Neural cell (in vitro differentiated cells): ENCODE results near the gene HSBP1. TPM values are rescaled to one million over a fixed set of nuclear protein-coding genes. Genes with fewer than 3 reads are reported as not detected.

Experiments
- H2AFZ ChIP-seq: fragments of 200-600, 300-800 bp; sonication (generic), shearing (Covaris generic); 2 replicates; pipeline ENCODE4 v1.6.0; 2014; ENCODE audit warnings: low read depth, mild to moderate bottlenecking, antibody characterized with exemption, low read length, moderate library complexity
- H3F3A ChIP-seq: fragments of 200-600 bp; shearing (Covaris generic); 2 replicates; pipeline ENCODE4 v1.6.1; 2016; ENCODE audit warnings: mild to moderate bottlenecking, moderate library complexity, mixed read lengths, antibody characterized with exemption, low read length; ENCODE audit not compliant: insufficient read depth, poor library complexity, severe bottlenecking
- H3K27ac ChIP-seq: fragments of 200-600, 300-800 bp; sonication (generic), shearing (Covaris generic); 2 replicates; pipeline ENCODE4 v1.5.1; 2014; ENCODE audit warnings: mild to moderate bottlenecking, low read length, moderate library complexity
- H3K27me3 ChIP-seq: fragments of 300-800, 200-600 bp; sonication (generic), shearing (Covaris generic); 2 replicates; pipeline ENCODE4 v1.6.0; 2014; ENCODE audit warnings: mild to moderate bottlenecking, low read depth, low read length, moderate library complexity; ENCODE audit not compliant: insufficient read depth
- H3K36me3 ChIP-seq: fragments of 300-800, 200-600 bp; sonication (generic), shearing (Covaris generic); 2 replicates; pipeline ENCODE4 v1.5.1; 2014; ENCODE audit warnings: mild to moderate bottlenecking, antibody characterized with exemption, low read length, moderate library complexity; ENCODE audit not compliant: insufficient read depth
- H3K4me2 ChIP-seq: fragments of 300-800, 200-600 bp; sonication (generic), shearing (Covaris generic); 2 replicates; pipeline ENCODE4 v1.6.0; 2014; ENCODE audit warnings: mild to moderate bottlenecking, low read length
- H3K4me3 ChIP-seq: fragments of 300-800, 200-600 bp; sonication (generic), shearing (Covaris generic); 2 replicates; pipeline ENCODE4 v1.5.1; 2014; ENCODE audit warnings: mild to moderate bottlenecking, low read length, moderate library complexity
- H3K79me2 ChIP-seq: fragments of 200-600 bp; shearing (Covaris generic); replicated peaks from 2 replicates; pipeline ENCODE4 v1.6.0; 2014; ENCODE audit warnings: mild to moderate bottlenecking, low read length, moderate library complexity; ENCODE audit not compliant: insufficient read depth
- H3K9ac ChIP-seq: fragments of 300-800, 200-600 bp; sonication (generic), shearing (Covaris generic); 2 replicates; pipeline ENCODE4 v1.6.1; 2016; ENCODE audit warnings: mild to moderate bottlenecking, low read length, mixed read lengths
- H3K9me2 ChIP-seq: fragments of 200-600 bp; shearing (Covaris generic); 2 replicates; pipeline ENCODE4 v1.6.1; 2016; ENCODE audit warnings: mild to moderate bottlenecking, low read length, mixed read lengths; ENCODE audit not compliant: insufficient read depth
- H3K9me3 ChIP-seq: fragments of 200-600, 300-800 bp; sonication (generic), shearing (Covaris generic); 2 replicates; pipeline ENCODE4 v1.6.1; 2016; ENCODE audit warnings: mild to moderate bottlenecking, mixed run types, low read length, moderate library complexity, mixed read lengths
- H4K20me1 ChIP-seq: fragments of 200-600 bp; shearing (Covaris generic); 2 replicates; pipeline ENCODE4 v1.6.1; 2016; ENCODE audit warnings: mild to moderate bottlenecking, mixed run types; ENCODE audit not compliant: insufficient read depth
- EP300 ChIP-seq: fragments of 450-650 bp; conservative IDR thresholded peaks from 2 replicates; pipeline ENCODE4 v1.6.1; 2014; ENCODE audit warnings: antibody characterized with exemption, mild to moderate bottlenecking, moderate library complexity; ENCODE audit not compliant: poor library complexity, severe bottlenecking
- EZH2 ChIP-seq: fragments of 200-600, 300-800 bp; shearing (Covaris generic), sonication (generic); IDR thresholded peaks from 2 replicates; pipeline ENCODE4 v1.6.1; 2014; ENCODE audit warnings: antibody characterized with exemption, low read length, borderline replicate concordance, mild to moderate bottlenecking; ENCODE audit not compliant: insufficient read depth, poor library complexity, severe bottlenecking
- MXI1 ChIP-seq: fragments of 450-650 bp; conservative IDR thresholded peaks from 2 replicates; pipeline ENCODE4 v1.6.1; 2014; ENCODE audit warnings: antibody characterized with exemption, mild to moderate bottlenecking; ENCODE audit not compliant: poor library complexity, severe bottlenecking
- POLR2AphosphoS5 ChIP-seq: IDR thresholded peaks from 2 replicates; pipeline ENCODE4 v1.6.1; 2012
- RAD21 ChIP-seq: fragments of 450-650 bp; conservative IDR thresholded peaks from 2 replicates; pipeline ENCODE4 v1.6.1; 2014; ENCODE audit warnings: antibody characterized with exemption, mild to moderate bottlenecking, moderate library complexity
- SMC3 ChIP-seq: fragments of 450-650 bp; conservative IDR thresholded peaks from 2 replicates; pipeline ENCODE4 v1.6.1; 2014; ENCODE audit warnings: antibody characterized with exemption, mild to moderate bottlenecking, moderate library complexity; ENCODE audit not compliant: poor library complexity
- TAF1 ChIP-seq: IDR thresholded peaks from 2 replicates; pipeline ENCODE4 v1.6.1; 2012; ENCODE audit warnings: low read depth
- polyA plus RNA-seq: library from polyadenylated mRNA; depleted of rRNA; stranded (reverse); fragments of >200 nt; gene quantifications from 2 replicates; pipeline ENCODE4 v1.2.3, GENCODE V29; 2014
- TF ChIP-seq, protein P1 (sequence below): IDR thresholded peaks from 2 replicates; pipeline ENCODE4 v1.6.1; 2012; ENCODE audit warnings: borderline replicate concordance
- TF ChIP-seq, protein P2 (sequence below): fragments of 450-650 bp; IDR thresholded peaks from 2 replicates; pipeline ENCODE4 v1.5.1; 2014; ENCODE audit warnings: antibody characterized with exemption, mild to moderate bottlenecking, moderate library complexity; ENCODE audit not compliant: poor library complexity, severe bottlenecking

HSBP1 gene
- polyA plus RNA-seq, 1 donor from 2014 or later, result 158 TPM

DNA sequence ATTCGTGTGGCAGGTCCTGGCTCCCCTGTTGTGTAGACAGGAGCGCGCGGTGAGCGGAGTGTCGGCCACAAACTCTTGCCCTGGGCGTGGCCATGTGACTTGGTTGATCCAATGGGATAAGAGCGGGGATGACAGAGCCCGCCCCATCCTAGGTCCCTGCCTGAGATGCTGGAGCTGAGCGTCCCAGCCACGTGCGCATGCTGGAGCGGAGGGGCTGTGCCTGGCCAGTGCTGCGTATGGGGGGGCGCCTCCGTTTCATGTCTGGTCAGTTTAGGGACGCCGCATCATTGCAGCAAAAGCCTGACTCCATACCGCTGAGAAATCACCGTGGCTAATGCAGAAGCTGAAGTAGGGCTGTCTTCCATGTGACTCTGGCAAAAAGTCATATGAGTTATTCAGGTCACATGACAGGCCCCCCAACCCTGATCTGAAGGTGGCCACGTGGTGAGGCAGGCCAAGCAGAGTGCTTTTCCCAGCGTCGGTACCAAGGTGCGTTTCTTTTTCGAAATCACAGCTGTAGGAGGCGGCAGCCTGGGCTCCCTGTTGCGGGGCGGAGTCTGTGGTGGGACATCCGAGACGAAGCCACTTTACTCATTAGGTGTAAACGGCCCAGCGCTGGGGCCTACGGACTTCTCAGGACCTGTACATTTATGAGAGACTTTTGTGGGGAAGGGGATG lies 22.5 kb downstream of the HSBP1 start:
- Histone ChIP-seq H3K4me3 (no peak overlapping the region), H3K9ac (no peak overlapping the region), H3K27ac (no peak overlapping the region), H3F3A (no peaks in the 10 kb centered on the region), H3K79me2 (no peaks in the 10 kb centered on the region), H3K9me3 (no peaks in the 10 kb centered on the region), H4K20me1 (no peaks in the 10 kb centered on the region), H3K27me3 (no peaks in the 10 kb centered on the region), H3K4me2 (no peak overlapping the region), H3K9me2 (no peaks in the 10 kb centered on the region), H3K36me3 (no peaks in the 10 kb centered on the region), H2AFZ (no peak overlapping the region)
- no peak for TF ChIP-seq TAF1

DNA sequence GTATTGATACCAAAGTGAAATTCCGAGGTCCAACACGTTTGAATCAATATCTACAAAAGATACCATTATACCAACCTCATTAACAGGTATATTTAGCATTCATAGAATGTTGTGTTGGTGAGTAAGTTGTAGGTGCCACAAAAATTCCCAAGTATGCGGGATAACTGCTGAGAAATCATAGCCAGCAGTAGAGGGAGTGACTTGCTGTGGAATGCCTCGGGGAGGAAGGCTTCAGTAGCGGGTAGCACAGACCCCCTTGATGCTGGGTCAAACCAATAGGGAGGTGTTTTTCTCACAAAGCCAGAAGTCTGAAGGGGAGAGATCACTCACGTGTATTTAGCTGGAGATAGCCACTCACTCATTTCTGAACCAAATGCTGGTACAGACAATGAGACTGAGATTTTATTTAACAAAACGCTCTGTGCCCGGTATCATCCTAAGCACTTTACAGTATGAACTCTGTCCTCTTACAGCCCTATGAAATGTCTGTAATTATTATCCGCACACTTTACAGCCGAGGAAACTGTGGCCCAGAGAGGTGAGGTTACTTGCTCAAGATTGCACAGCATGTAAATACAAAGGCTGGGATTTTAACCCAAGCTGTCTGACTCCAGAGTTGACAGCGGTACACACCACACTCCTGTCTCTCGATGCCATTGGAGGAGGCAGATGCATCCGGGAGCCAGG lies 23.1 kb downstream of the HSBP1 start:
- Histone ChIP-seq H2AFZ (no peak overlapping the region), H3K9me3 (no peaks in the 10 kb centered on the region), H3K36me3 (no peaks in the 10 kb centered on the region), H3F3A (no peaks in the 10 kb centered on the region), H3K9me2 (no peaks in the 10 kb centered on the region), H3K4me3 (no peak overlapping the region), H4K20me1 (no peaks in the 10 kb centered on the region), H3K9ac (no peak overlapping the region), H3K4me2 (no peak overlapping the region), H3K79me2 (no peaks in the 10 kb centered on the region), H3K27ac (no peak overlapping the region), H3K27me3 (no peaks in the 10 kb centered on the region)
- no peak for TF ChIP-seq EZH2
- TF ChIP-seq POLR2AphosphoS5, result no peak
- TF ChIP-seq, protein P1, sequence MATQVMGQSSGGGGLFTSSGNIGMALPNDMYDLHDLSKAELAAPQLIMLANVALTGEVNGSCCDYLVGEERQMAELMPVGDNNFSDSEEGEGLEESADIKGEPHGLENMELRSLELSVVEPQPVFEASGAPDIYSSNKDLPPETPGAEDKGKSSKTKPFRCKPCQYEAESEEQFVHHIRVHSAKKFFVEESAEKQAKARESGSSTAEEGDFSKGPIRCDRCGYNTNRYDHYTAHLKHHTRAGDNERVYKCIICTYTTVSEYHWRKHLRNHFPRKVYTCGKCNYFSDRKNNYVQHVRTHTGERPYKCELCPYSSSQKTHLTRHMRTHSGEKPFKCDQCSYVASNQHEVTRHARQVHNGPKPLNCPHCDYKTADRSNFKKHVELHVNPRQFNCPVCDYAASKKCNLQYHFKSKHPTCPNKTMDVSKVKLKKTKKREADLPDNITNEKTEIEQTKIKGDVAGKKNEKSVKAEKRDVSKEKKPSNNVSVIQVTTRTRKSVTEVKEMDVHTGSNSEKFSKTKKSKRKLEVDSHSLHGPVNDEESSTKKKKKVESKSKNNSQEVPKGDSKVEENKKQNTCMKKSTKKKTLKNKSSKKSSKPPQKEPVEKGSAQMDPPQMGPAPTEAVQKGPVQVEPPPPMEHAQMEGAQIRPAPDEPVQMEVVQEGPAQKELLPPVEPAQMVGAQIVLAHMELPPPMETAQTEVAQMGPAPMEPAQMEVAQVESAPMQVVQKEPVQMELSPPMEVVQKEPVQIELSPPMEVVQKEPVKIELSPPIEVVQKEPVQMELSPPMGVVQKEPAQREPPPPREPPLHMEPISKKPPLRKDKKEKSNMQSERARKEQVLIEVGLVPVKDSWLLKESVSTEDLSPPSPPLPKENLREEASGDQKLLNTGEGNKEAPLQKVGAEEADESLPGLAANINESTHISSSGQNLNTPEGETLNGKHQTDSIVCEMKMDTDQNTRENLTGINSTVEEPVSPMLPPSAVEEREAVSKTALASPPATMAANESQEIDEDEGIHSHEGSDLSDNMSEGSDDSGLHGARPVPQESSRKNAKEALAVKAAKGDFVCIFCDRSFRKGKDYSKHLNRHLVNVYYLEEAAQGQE, result no peak
- TF ChIP-seq RAD21, result no peak
- TF ChIP-seq, protein P2, sequence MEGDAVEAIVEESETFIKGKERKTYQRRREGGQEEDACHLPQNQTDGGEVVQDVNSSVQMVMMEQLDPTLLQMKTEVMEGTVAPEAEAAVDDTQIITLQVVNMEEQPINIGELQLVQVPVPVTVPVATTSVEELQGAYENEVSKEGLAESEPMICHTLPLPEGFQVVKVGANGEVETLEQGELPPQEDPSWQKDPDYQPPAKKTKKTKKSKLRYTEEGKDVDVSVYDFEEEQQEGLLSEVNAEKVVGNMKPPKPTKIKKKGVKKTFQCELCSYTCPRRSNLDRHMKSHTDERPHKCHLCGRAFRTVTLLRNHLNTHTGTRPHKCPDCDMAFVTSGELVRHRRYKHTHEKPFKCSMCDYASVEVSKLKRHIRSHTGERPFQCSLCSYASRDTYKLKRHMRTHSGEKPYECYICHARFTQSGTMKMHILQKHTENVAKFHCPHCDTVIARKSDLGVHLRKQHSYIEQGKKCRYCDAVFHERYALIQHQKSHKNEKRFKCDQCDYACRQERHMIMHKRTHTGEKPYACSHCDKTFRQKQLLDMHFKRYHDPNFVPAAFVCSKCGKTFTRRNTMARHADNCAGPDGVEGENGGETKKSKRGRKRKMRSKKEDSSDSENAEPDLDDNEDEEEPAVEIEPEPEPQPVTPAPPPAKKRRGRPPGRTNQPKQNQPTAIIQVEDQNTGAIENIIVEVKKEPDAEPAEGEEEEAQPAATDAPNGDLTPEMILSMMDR, result no peak
- TF ChIP-seq EP300, result no peak

DNA sequence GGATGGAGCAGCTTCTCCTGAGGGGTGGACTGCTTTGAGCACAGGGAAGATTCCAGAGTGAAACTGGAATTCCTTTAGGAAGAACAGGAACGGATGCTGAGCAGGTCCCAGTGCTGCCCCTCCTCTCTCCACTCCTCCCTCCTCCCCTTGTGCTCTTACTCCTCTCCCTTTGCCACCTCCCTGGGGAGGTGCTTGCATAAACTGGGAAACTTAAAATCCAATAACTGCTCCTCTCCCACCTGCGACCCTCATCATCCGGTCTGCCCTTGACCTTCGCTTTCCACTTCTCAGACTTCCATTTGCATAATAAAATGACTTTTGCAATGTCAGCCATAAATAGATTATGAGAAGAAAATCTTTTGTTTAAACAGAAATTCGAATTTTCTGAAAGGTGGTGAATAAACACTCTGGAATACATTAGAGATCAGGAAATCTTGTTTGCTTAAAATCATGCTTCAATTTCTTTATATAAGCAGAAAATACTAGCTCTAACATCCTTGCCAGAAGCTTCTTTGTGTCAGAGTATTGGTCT lies 23.7 kb downstream of the HSBP1 start:
- Histone ChIP-seq H3K27me3 (no peaks in the 10 kb centered on the region), H3K9me3 (no peaks in the 10 kb centered on the region), H3K79me2 (no peaks in the 10 kb centered on the region), H3K9me2 (no peaks in the 10 kb centered on the region), H3K27ac (no peak overlapping the region), H2AFZ (no peak overlapping the region), H3K9ac (no peak overlapping the region), H3K4me2 (no peak overlapping the region), H3K4me3 (no peak overlapping the region), H4K20me1 (no peaks in the 10 kb centered on the region), H3F3A (no peaks in the 10 kb centered on the region), H3K36me3 (no peaks in the 10 kb centered on the region)
- TF ChIP-seq, protein P2, result no peak
- TF ChIP-seq EP300 (no peak), SMC3 (no peak), MXI1 (no peak), POLR2AphosphoS5 (no peak), EZH2 (no peak)
- TF ChIP-seq, protein P1, result no peak
